HG03442 (cell line): ENCODE data around the gene MRPS35.

Experiments used
- ATAC-seq: cut with Tn5 transposase; IDR thresholded peaks from one replicate; pipeline ENCODE4 v1.9.1; 2021; ENCODE audit warnings: mild to moderate bottlenecking, moderate library complexity; ENCODE audit not compliant: unreplicated experiment

The MRPS35 gene

GRCh38 chr12:27805238-27805637, 94.6 kb downstream of the MRPS35 start:
- ATAC-seq, result no peak
